Ishikawa (cell line): ENCODE results near the gene PARVB.

Experiments
- CEBPB ChIP-seq: IDR thresholded peaks from 2 replicates; pipeline ENCODE4 v1.6.1; 2012
- EP300 ChIP-seq: IDR thresholded peaks from 2 replicates; pipeline ENCODE4 v1.6.1; 2012; ENCODE audit warnings: borderline replicate concordance
- MAX ChIP-seq: IDR thresholded peaks from 2 replicates; pipeline ENCODE4 v1.6.1; 2012
- RAD21 ChIP-seq: IDR thresholded peaks from 2 replicates; pipeline ENCODE4 v1.6.1; 2012; ENCODE audit warnings: low read depth
- REST ChIP-seq: IDR thresholded peaks from 2 replicates; pipeline ENCODE4 v1.6.1; 2012; ENCODE audit warnings: low read depth, mild to moderate bottlenecking
- TAF1 ChIP-seq: IDR thresholded peaks from 2 replicates; pipeline ENCODE4 v1.6.1; 2012; ENCODE audit warnings: low read depth, mild to moderate bottlenecking
- TCF12 ChIP-seq: IDR thresholded peaks from 2 replicates; pipeline ENCODE4 v1.6.1; 2012; ENCODE audit warnings: low read depth
- USF1 ChIP-seq: IDR thresholded peaks from 2 replicates; pipeline ENCODE4 v1.6.1; 2012
- YY1 ChIP-seq: IDR thresholded peaks from 2 replicates; pipeline ENCODE4 v1.6.1; 2012; ENCODE audit warnings: low read depth
- ZBTB7A ChIP-seq: IDR thresholded peaks from 2 replicates; pipeline ENCODE4 v1.6.1; 2012; ENCODE audit warnings: low read depth

- TF ChIP-seq YY1 (no peak), REST (no peak), RAD21 (no peak), USF1 (no peak), ZBTB7A (no peak), MAX (no peak), CEBPB (no peak), EP300 (no peak), TCF12 (no peak), TAF1 (no peak)
Measured at GRCh38 chr22:43998679-43999264, 25.3 kb upstream of the PARVB start.
